Measurements from ENCODE around the gene VRK1.
"Not testable (repeated sequence)": the region's sequence is repeated elsewhere in the genome, so short reads cannot be mapped to it uniquely, and the experiment has no call there.

DNA sequence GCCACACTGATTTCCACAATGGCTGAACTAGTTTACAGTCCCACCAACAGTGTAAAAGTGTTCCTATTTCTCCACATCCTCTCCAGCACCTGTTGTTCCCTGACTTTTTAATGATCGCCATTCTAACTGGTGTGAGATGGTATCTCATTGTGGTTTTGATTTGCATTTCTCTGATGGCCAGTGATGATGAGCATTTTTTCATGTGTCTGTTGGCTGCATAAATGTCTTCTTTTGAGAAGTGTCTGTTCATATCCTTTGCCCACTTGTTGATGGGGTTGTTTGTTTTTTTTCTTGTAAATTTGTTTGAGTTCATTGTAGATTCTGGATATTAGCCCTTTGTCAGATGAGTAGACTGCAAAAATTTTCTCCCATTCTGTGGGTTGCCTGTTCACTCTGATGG is 32.0 kb upstream of the VRK1 start:
- TF ChIP-seq, protein P1, sequence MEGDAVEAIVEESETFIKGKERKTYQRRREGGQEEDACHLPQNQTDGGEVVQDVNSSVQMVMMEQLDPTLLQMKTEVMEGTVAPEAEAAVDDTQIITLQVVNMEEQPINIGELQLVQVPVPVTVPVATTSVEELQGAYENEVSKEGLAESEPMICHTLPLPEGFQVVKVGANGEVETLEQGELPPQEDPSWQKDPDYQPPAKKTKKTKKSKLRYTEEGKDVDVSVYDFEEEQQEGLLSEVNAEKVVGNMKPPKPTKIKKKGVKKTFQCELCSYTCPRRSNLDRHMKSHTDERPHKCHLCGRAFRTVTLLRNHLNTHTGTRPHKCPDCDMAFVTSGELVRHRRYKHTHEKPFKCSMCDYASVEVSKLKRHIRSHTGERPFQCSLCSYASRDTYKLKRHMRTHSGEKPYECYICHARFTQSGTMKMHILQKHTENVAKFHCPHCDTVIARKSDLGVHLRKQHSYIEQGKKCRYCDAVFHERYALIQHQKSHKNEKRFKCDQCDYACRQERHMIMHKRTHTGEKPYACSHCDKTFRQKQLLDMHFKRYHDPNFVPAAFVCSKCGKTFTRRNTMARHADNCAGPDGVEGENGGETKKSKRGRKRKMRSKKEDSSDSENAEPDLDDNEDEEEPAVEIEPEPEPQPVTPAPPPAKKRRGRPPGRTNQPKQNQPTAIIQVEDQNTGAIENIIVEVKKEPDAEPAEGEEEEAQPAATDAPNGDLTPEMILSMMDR (IDR thresholded peaks at IDR 0.05), result not testable (repeated sequence)
- not testable (repeated sequence) for TF ChIP-seq RAD21 (conservative IDR thresholded peaks at IDR 0.05 in 1 of 2, IDR thresholded peaks at IDR 0.05 in 1 of 2); KDM1A (IDR thresholded peaks at IDR 0.05; ENCODE audit: low read depth); RFX5 (IDR thresholded peaks at IDR 0.05); SREBF2 (IDR thresholded peaks at IDR 0.05); EP300 (IDR thresholded peaks at IDR 0.05); CEBPB (IDR thresholded peaks at IDR 0.05); CBX8 (IDR thresholded peaks at IDR 0.05); PHF8 (IDR thresholded peaks at IDR 0.05; ENCODE audit: borderline replicate concordance, low read depth)

Data from A549 (cell line).